Colonic mucosa (tissue), 4 donors: ENCODE data around the gene YTHDF1. TPM values are rescaled to one million over a fixed set of nuclear protein-coding genes. Genes with fewer than 3 reads are reported as not detected.

Experiments
- DNase-seq: peaks from one replicate; pipeline ENCODE4 v3.0.0-alpha.2; 2020
- H3K27ac ChIP-seq: fragments of 200-600 bp; one replicate; pipeline ENCODE4 v1.8.0; 2021
- H3K27me3 ChIP-seq: fragments of 200-600 bp; one replicate; pipeline ENCODE4 v1.8.0; 2021
- H3K36me3 ChIP-seq: fragments of 200-600 bp; one replicate; pipeline ENCODE4 v1.8.0; 2021
- H3K4me1 ChIP-seq: fragments of 200-600 bp; one replicate; pipeline ENCODE4 v1.8.0; 2021; ENCODE audit warnings: mild to moderate bottlenecking
- H3K4me3 ChIP-seq: fragments of 200-600 bp; one replicate; pipeline ENCODE4 v1.8.0; 2021
- H3K9ac ChIP-seq, 2 donors: one replicate each; pipeline ENCODE4 v1.7.0; 2013; ENCODE audit warnings: control low read depth in 2 of 2, low read depth in 2 of 2, low read length in 2 of 2
- H3K9me3 ChIP-seq: fragments of 200-600 bp; one replicate; pipeline ENCODE4 v1.8.0; 2021
- CTCF ChIP-seq: fragments of 200-600 bp; IDR thresholded peaks from one replicate; pipeline ENCODE4 v1.8.0; 2022; ENCODE audit warnings: antibody characterized with exemption, mild to moderate bottlenecking
- intact Hi-C: fragments of 100-400 bp; cut with DNase I; formaldehyde crosslinking; loops from one replicate; pipeline ENCODE4 v1.14.1; 2022
- total RNA-seq, 2 donors: library from RNA; stranded (reverse); fragmentation: NEBNext Ultra II Directional in 1 of 2; extraction: Animal tissue kit (Norgen Biotek cat#: 25700) in 1 of 2; gene quantifications; one replicate each; pipeline ENCODE4 v1.2.1, GENCODE V29; 2021
- donor health status: healthy.
- donor health status: DM: no; HTN: no; CAD: no.
- donor health status: DM: no; HTN: no; CAD: no.

YTHDF1 gene
- total RNA-seq, 2 donors from 2014 or later = 35.4 to 38.7 TPM

- Histone ChIP-seq H3K36me3 (no peaks in the 10 kb centered on the region), H3K4me3 (no peak overlapping the region), H3K4me1 (no peaks in the 10 kb centered on the region), H3K9ac (no peak overlapping the region), H3K27ac (no peak overlapping the region), H3K27me3 (no peaks in the 10 kb centered on the region), H3K9me3 (no peaks in the 10 kb centered on the region)
- intact Hi-C loops = no loop called here
- TF ChIP-seq CTCF = no peak
- peak; percentile 42 for DNase-seq
Measured at GRCh38 chr20:63230800-63231268, 14.9 kb upstream of the YTHDF1 start.

GRCh38 chr20:63228806-63229205 lies 12.9 kb upstream of the YTHDF1 start:
- Histone ChIP-seq H3K4me1 (no peaks in the 10 kb centered on the region), H3K9me3 (no peaks in the 10 kb centered on the region), H3K4me3 (no peak overlapping the region), H3K36me3 (no peaks in the 10 kb centered on the region), H3K27me3 (no peaks in the 10 kb centered on the region), H3K27ac (no peak overlapping the region), H3K9ac (no peak overlapping the region)
- intact Hi-C loops = no loop called here
- TF ChIP-seq CTCF = no peak
- no peak for DNase-seq

GRCh38 chr20:63227260-63227659 lies 11.3 kb upstream of the YTHDF1 start:
- no peak for DNase-seq
- Histone ChIP-seq H3K9me3 (no peaks in the 10 kb centered on the region), H3K27me3 (no peaks in the 10 kb centered on the region), H3K4me3 (no peak overlapping the region), H3K36me3 (no peaks in the 10 kb centered on the region), H3K4me1 (no peaks in the 10 kb centered on the region), H3K9ac (no peak overlapping the region), H3K27ac (no peak overlapping the region)
- no peak for TF ChIP-seq CTCF
- intact Hi-C loops = no loop called here

- Histone ChIP-seq H3K9ac (no peak overlapping the region), H3K4me3 (no peak overlapping the region), H3K36me3 (no peaks in the 10 kb centered on the region), H3K9me3 (no peaks in the 10 kb centered on the region), H3K4me1 (no peaks in the 10 kb centered on the region), H3K27me3 (no peaks in the 10 kb centered on the region), H3K27ac (no peak overlapping the region)
- no peak for TF ChIP-seq CTCF
- no peak for DNase-seq
- intact Hi-C loops = no loop called here
Measured at GRCh38 chr20:63226042-63226943, 10.4 kb upstream of the YTHDF1 start.

- H3K4me1 ChIP-seq = no peaks in the 10 kb centered on the region
- no peaks in the 10 kb centered on the region for H3K9me3 ChIP-seq
- DNase-seq = no peak
- H3K36me3 ChIP-seq = no peaks in the 10 kb centered on the region
- no peak overlapping the region for H3K27ac ChIP-seq
- no peak overlapping the region for H3K4me3 ChIP-seq
- intact Hi-C loops = no loop called here
- TF ChIP-seq CTCF = no peak
- H3K27me3 ChIP-seq = no peaks in the 10 kb centered on the region
- H3K9ac ChIP-seq = no peak overlapping the region
Measured at GRCh38 chr20:63225082-63225454, 9.1 kb upstream of the YTHDF1 start.
